Embryonic facial prominence (tissue), 1 donor: Measurements from ENCODE around the gene PIK3R6.
"Not testable (repeated sequence)": the region's sequence is repeated elsewhere in the genome, so short reads cannot be mapped to it uniquely, and the experiment has no call there.

Experiments used
- DNase-seq: peaks from one replicate; pipeline ENCODE4 v3.0.0-alpha.2; 2016; ENCODE audit errors: extremely low spot score

The PIK3R6 gene

DNA sequence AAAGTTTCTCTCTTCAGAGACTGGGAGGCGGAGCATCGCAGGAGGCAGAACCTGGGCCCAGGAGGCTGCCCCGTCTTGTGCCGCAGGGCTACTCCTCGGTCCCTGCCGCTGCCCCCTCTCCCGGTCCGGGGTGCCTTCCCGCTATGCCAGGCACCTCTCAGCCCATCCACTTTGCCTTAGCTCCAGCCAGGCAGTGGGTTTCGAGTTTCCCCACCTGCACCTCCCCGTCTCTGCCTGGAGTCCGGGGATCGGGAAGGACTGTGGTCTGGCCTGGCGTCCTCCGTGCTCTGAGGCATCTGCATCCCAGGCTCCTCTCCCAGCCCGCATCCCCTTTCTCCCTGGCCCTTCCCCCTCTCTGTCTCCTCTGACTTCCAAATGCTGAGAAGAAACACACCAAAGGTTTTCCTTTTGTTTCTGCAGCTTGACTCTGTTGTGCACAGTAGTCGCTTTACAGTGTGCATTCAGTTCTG, 26.8 kb upstream of the PIK3R6 start:
- DNase-seq = no peak

GRCh38 chr17:8893621-8894201, 26.2 kb upstream of the PIK3R6 start:
- no peak for DNase-seq

DNA sequence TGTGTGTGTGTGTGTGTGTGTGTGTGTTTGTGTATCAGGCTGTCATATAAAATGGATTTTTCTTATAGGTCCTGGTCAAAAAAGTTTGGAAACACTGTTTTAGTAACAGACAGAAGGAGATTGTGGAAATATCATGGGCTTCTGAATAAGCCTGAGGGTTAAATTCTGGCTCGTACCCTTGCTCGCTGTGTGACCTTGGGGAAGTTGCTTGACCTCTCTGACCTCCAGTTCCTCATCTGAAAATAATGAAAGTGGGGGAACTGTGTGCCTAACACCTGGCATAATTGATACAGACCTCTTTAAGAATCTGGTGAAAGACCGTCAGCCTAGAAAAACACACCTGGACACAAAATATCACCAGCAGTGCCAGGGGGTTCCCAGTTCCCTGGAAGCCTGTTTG, 25.6 kb upstream of the PIK3R6 start:
- no peak for DNase-seq

DNA sequence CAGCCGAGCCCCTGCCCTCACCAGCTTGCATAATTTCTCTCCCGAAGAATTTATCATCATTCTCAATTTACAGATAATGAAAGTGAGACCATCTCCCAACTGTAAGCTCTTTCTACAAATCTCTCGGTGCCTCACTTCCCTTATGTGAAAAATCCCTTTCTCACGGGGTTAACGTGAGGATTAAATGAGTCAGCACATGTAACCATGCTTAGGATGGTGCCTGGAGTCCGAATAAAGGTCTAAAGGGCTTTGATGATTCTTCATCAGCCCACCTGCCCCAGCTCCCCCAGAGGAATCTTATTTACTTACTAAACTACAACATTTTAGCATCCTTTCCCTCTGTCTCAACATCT, 24.8 kb upstream of the PIK3R6 start:
- no peak for DNase-seq

DNA sequence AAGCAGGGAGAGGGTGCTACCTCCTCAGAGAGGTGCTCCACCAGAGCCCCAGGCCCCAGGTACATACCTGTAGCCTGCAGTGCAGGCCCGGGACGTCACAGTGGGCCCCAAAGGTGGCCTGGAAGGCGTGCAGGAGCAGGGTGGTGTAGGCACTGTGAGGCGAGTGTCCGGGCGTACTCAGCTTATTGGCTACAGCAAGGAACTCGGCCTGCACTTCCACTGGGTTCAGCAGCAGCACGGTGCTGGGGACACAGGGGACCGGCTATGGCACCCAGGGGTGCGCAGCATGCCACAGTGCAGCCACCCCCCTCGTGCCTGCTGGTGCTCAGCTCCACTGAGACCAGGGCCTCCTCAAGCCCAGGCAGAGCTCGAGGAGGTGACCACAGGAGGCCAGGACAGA, 23.2 kb upstream of the PIK3R6 start:
- DNase-seq = no peak

DNA sequence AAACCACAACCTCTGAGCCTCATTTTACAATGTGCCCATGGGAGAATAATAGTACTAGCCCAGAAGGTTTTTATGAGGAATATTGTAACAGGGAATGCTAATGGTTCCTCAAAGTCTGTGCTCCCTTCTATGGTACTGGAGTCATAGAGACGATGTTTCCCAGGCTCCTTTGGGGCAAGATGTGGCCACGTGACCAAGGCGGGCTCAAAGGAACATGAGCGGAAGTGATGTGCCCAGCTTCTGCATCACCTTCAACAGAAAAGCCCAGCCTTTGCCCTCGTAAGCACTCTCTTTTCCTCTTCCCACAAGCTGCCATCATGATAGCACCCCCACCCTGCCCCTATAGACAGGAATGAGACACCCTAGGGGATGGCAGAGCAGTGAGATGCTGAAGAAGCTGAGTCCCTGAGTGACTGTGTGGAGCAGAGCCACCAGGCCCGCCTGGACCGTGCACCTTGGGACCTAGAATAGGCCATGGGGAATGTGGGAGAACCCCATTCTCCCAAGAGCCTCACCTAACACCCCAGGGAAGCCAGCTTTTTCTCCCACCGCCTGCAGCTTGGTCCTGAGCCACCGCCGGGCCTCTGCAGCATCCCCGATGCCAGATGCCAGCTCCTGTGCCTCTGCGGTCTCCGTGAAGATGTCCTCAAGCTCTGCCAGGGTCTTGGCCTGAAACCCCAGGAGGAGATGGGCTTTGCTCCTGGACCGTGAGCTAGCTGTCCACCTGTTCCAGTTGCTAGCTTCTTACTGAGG, 22.2 kb upstream of the PIK3R6 start:
- no peak for DNase-seq

DNA sequence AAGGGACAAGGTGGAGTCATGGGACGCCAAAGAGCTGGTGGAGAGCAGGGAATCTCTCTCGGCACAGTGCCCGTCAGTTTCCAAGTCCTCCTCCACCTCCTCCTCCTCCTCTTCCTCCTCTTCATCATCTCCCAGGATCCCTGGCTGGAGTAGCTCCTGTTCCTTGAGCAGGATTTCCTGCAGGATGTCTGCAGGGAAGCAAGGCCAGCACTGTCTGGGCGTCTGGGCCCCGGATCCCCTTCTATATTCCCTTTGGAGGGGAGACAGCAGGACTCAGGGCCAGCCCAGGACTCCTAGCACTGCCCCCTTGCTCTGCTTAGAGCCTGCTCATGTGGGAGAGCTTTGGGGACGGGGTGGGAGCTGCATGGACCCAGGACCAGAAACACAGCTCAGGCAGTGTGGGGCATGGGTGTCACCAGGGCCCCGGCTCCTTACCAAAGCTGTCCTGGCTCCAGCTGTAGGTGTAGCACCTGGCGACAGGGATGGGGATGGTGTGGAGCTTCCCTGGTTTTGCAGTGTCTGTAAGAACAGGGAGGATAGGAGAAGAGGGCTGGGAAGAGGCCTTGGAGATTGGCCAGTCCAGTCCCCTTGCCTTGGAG, 21.3 kb upstream of the PIK3R6 start:
- DNase-seq = no peak

- DNase-seq = no peak
These were observed 20.6 kb upstream of the PIK3R6 start for GRCh38 chr17:8887834-8888703.

GRCh38 chr17:8887301-8887700, 19.8 kb upstream of the PIK3R6 start:
- DNase-seq = no peak

GRCh38 chr17:8885967-8886684, 18.7 kb upstream of the PIK3R6 start:
- no peak for DNase-seq

GRCh38 chr17:8885163-8885966, 17.9 kb upstream of the PIK3R6 start:
- DNase-seq = not testable (repeated sequence)

DNA sequence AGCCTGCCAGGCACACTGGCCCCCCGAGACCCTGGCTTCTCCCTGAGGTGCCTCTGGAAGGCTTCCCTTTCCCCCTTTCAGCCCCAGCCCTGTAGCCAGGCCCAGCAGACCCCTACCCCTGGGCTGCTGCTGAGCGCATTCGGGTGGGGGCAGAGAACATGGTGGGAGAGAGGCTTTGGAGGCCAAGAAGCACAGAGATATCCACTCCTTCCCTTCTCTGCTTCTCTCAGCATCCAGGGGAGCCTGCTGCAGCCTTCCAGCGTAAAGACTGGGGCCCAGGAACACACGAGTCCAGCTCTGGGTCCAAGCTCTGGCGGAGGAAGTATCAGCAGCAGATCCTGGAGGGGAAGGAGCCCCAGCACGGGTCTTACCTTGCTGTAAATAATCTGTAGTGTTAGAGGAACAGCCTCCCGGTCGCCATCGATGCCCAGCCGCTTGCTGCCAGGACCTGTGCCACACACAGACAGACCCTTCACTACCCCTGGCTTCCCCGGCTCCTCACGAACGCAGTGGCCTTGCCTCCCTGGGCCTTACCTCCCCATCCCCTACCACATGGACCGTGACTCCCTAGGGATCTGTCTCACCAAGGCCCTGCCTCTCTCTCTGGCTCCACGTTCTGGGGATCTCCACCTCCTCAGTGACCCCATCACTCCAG, 17.0 kb upstream of the PIK3R6 start:
- DNase-seq = no peak

DNA sequence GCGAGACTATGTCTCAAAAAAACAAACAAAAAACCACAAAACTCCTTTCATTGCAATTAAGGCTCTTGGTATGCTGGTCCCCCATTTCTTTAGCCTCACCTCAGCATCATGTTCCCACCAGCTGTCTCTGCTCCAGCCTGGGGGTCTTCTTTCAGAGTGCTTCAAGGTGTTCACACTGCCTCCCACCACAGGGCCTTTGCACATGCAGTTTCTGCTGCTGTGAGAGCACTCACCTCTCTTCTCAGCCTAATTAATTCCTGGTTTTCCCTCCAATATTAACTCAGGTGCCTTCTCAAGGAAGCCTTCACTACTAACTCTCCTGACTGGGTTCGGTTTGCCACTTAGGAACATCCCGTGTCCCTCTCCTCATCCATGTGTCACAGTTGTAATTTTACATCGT, 15.9 kb upstream of the PIK3R6 start:
- no peak for DNase-seq

GRCh38 chr17:8881606-8882005, 14.1 kb upstream of the PIK3R6 start:
- DNase-seq = no peak

- DNase-seq = no peak
These were observed 13.0 kb upstream of the PIK3R6 start for GRCh38 chr17:8880466-8880865.

- DNase-seq = no peak
These were observed 11.9 kb upstream of the PIK3R6 start for GRCh38 chr17:8879410-8879809.

DNA sequence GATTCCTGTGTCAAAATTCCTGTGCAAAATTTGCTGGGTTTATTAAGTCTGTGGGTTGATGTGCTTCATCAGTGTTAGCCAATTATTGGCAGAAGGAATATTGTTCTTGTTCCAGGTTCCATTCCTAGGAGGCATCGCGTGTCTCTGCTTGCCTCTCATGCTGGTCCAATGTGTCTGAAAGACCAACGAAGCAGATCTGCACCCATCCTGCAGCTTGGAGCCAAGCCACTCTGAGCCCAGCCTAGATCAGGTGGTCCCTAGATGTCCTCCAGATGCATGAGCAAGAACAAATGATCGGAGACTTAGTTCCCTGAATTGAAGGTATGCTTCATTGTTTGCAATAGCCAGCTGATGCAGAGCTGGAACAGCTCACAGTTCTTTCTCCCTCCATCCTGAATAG, 10.5 kb upstream of the PIK3R6 start:
- no peak for DNase-seq

- no peak for DNase-seq
These were observed 8.5 kb upstream of the PIK3R6 start for GRCh38 chr17:8875957-8876356.

DNA sequence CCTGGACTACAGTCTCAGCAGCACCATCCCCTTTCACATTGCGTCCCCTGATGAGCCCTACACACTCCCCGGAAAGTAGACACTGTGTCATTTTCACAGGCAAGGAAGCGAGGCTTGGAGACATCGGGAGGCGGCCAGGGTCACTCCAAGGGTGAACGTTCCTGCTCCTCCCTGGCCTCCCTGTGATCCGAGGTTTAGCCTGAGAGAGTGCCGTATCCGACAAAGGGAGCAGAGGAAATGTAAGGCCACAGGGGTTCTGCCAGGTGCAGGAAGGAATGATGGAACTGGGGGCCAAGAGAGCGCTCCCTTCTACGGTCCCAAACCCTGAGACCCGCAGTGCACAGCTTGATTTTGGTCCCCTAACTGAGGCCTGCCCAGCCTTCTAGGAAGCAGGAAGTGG, 8.0 kb upstream of the PIK3R6 start:
- DNase-seq = no peak
